Measurements from ENCODE around the gene PLCL2.
"Not testable (repeated sequence)": the region's sequence is repeated elsewhere in the genome, so short reads cannot be mapped to it uniquely, and the experiment has no call there.

The PLCL2 gene

DNA sequence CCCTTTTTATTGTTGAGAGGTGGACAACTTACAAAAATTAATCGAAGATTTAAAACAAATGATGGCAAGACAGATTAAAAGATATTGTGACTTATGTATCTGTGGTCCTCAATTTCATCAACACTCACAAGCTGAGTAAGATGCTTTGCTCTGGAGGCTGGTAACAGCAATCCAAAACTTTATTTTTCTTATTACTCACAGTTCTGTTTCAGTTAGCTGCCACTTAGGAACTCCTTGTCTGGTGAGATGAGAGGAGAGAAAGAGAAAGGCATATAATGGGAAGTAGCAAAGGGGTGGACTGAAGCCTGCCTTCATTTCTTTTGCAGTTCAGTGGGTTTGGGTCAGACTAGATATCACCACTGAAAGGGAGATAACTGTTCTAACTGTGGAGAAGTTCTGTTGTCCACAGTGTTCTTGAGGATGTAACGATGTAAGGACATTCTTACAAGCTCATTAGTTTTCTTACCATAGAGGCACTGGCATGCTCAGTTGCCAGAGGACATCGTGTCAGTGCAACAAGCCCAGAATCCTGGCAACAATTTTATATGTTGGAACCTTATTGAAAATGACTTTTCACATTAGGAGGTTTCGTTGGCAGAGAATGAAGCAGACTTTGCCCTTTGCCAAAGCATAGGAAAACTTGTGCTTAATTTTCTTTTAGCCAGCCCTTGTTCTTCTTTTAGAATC lies 93.6 kb downstream of the PLCL2 start:
- DNase-seq, result no peak

DNA sequence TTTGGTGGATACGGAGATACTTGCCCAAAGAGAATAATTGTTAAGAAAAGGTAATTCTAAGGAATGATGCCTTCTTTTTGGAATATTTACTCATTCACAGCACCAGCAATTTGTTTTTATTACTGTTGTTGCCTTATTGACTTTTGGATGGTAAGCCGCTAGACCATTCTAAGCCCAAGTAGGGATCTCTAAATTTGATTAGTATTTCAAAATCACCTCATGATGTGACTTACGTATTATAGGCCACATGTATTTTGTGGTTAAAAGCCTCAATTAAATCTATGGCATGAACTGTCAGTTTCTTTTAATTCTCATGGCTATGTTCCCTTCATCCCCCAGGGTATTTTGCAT lies 94.1 kb downstream of the PLCL2 start:
- DNase-seq, result no peak

DNA sequence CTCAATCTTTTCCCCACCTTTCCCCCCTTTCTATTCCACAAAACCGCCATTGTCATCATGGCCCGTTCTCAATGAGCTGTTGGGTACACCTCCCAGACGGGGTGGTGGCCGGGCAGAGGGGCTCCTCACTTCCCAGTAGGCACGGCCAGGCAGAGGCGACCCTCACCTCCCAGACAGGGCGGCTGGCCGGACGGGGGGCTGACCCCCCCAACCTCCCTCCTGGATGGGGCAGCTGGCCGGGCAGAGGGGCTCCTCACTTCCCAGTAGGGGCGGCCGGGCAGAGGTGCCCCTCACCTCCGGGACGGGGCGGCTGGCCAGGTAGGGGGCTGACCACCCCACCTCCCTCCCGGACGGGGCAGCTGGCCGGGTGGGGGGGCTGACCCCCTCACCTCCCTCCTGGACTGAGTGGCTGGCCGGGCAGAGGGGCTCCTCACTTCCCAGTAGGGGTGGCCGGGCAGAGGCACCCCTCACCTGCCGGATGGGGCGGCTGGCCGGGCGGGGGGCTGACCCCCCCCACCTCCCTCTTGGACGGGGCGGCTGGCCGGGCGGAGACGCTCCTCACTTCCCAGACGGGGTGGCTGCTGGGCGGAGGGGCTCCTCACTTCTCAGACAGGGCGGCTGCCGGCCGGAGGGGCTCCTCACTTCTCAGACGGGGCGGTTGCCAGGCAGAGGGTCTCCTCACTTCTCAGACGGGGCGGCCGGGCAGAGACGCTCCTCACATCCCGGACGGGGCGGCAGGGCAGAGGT lies 95.2 kb downstream of the PLCL2 start:
- DNase-seq, result not testable (repeated sequence)

GRCh38 chr3:16980526-16980925 lies 95.8 kb downstream of the PLCL2 start:
- DNase-seq, result not testable (repeated sequence)

DNA sequence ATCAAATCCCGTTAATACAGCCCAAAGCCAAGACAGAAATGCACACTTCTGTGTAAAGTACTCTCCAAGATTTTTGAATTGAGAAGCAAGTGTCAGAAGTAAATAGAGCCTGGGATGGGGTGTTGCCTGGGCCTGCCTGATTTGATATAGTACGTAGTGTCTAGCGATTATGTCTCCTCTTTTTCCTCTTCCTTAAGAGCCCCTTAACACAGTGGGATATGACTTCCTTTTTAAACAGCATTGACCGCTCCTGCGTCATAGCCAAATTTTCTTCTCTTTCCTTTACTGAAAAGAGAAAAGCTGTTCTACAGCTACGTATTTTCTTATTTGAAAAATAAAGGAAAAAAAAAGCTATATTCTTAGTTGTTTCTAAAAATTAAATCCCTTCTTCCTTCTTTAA lies 97.7 kb downstream of the PLCL2 start:
- DNase-seq, result no peak

- no peak for DNase-seq
Observed at GRCh38 chr3:16985608-16986007, 100.9 kb downstream of the PLCL2 start.

DNA sequence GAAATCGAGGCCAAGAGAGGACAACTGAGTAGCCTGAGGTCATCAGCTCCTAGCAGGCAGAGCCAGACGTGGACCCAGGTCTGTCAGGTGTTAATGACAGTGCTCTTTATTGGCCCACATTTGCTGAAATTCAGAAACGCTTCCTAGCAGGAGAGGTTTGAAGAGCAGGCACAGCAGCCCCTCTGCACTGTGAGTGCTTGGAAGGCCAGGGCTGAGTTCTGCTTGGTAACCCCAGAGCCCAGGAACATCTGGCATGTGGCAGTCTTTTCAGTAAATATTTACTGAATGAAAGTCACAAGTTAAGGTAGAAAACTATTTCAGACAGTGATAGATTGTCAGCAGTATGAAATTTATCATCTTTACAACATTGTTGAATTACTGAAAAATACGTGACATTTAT lies 102.4 kb downstream of the PLCL2 start:
- no peak for DNase-seq

- DNase-seq, result no peak
Observed at GRCh38 chr3:16990163-16990562, 105.4 kb downstream of the PLCL2 start.

- no peak for DNase-seq
Observed at GRCh38 chr3:16992198-16992597, 107.4 kb downstream of the PLCL2 start.

DNA sequence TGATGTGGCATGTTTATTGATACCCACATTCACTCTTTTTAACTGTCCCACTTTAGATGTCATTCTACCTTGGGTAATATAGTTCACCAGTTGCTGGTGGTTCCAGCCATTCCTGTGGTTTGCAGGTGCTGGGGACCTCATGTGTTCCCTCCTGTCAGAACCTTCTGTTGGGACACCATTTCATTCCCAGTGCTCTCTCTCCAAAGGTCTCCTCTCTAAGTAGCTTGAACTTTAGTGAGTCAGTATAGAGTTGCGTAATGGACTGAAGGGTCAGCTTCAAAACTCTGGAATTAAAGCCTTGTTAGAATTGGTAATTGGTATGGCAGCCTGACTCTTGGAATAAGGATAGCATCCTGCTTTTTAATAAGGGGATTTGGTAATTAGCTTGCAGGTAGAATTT lies 108.5 kb downstream of the PLCL2 start:
- no peak for DNase-seq

DNA sequence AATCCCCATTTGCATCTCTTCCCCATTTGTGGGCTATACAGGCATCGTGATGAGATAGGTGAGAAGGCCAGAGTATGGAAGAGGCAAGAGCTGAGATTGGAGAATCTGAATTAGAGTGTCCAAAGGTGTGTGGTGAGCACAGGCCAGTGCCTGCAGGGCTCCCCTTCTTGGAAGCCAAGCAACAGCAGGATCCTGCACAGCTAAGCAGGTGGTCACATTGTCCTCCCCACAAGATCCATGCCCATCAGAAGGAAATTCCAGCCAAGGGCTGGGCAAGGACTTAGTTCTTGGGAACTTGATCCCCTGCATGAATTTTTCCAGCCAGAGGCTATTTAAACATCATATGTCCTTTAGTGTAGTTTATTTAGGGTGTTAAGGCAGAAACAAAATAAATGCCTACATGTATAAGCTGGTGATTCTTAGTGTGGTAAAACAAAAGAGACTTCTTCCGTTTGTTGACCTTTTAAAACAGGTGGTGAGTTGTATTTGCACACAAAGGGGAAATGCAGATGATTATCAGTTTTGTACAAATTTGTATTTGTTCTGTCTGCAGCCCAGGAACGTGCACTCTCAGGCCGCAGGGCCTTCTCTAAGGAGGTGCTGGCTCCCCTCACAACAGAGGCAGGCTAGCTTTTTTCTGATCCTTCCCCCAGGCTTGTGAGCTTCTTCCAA lies 110.2 kb downstream of the PLCL2 start:
- no peak for DNase-seq

GRCh38 chr3:16995601-16996000 lies 110.8 kb downstream of the PLCL2 start:
- no peak for DNase-seq

GRCh38 chr3:16998236-16998923 lies 113.6 kb downstream of the PLCL2 start:
- no peak for DNase-seq

GRCh38 chr3:16999161-16999560 lies 114.4 kb downstream of the PLCL2 start:
- DNase-seq, result no peak

DNA sequence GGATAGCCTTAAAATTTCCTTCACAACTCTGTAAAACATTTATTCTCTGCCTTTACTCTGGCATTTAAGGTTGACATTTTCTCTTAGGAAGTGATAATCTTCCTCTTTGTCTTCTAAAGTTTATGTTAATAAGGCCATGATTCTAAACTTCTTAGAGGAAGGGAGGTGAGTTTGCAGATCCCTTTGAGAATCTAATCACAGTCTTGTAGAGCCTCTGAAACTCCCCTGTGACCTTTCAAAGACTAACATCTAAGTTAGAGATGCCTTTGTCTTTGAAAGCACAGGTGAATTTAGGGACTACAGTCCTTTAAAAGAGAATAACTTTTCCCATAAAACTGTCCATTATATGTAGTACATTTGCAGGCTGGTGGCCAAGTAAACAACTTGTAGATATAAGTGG lies 115.1 kb downstream of the PLCL2 start:
- no peak for DNase-seq

DNA sequence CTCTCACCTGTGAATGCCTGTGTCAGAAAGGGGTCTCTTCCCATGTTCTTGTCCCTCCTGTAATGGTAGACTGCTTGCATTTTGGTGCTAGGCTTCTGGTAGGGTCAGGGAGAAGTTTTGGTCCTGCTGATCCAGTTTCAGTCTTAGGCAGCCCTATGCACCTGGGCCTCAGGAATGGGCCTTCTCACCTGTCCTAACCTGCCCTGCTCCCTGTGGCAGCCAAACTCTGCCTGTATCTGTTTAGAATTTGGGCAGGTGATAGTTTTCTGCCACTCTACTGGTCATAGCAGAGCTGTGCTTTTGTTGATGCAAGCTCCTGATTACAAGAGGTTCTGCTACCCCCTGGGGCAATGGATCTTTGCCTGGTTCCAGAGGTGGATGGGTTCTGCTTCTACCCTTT lies 118.7 kb downstream of the PLCL2 start:
- DNase-seq, result no peak

DNA sequence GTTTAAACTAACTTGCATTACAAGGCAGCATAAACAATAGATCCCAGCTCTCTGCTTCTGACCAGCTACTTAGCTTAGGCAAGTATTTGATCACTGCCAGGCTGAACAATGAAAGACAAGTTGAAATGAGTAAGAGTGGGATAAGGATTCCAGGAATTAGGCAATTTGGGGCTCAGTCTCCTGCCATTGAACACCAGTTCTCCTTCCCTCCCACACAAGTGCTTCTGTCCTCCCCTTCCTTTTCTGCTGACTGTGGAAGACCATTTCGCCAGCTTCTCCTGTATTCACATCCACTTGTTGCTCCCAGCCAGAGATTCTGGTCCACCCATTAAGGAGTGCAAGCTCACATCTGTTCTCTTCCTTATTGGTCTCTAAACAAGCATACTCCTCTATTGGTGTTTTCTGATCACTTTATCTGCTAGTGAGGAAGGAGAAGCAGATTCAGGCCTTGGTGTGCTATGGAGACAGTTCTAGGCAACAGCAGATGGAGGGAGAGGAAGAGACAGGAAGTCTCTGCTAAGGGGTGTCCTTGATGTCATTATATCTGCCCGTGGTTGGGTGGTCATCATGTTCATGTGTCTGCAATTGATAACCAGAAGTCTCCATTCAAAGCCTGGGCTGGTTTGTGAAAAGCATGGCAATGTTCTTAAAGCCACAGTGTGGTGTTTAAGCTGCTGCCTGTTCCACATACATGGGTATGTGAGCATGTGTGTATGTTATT lies 121.5 kb downstream of the PLCL2 start:
- no peak for DNase-seq

DNA sequence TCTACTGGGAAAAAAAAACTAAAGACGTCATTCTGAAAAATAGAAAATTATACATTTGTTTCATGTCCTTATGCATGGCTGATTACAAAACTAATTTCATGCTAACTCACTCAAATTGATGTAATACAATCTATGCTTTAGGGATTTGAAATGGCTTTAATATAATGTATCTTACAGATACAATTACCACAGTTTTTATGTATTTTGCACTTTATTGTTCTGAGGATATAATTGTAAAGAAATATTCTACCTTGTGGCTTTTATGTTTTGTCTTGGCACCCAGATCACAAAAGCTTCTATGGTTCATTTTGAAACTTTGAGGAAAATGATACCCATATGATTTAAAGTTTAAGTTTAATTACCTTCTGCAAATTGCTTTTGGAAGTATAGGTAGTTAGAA lies 122.5 kb downstream of the PLCL2 start:
- DNase-seq, result no peak

- no peak for DNase-seq
Observed at GRCh38 chr3:17009826-17010225, 125.1 kb downstream of the PLCL2 start.

- no peak for DNase-seq
Observed at GRCh38 chr3:17011728-17012338, 127.1 kb downstream of the PLCL2 start.

GRCh38 chr3:17013050-17013449 lies 128.3 kb downstream of the PLCL2 start:
- DNase-seq, result no peak

- no peak for DNase-seq
Observed at GRCh38 chr3:17013571-17013970, 128.8 kb downstream of the PLCL2 start.

DNA sequence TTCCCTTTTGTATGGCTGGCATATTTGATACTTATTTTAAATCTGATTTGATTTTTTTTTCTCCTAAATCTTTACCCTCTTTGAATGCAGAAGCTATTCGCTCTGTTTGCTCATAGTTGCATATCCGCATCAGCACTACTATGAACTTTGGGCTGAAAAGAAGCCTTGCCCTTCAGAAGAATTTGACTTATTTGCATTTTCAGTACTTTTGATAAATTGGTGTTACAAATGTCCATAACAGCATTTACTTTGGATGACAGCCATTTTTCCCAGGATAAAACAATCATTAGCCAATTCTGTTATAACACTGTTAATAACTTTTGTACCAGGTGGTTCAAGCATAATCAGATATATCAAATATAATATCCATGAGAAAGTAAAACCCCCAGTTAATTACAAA lies 129.5 kb downstream of the PLCL2 start:
- no peak for DNase-seq

Data from stimulated activated CD4-positive, alpha-beta T cell treated with anti-CD3 and anti-CD28 coated beads, Interleukin-2, amount 100 ng/mL, for 48 hours (primary cell).